HEK293 (cell line): Measurements from ENCODE around the gene SLC38A9.
A peak's percentile ranks its signal among the peaks of the same experiment; 100 is the strongest.

ENCODE experiments used
- GLIS1 ChIP-seq: fragments of 450-650 bp; formaldehyde crosslinking; IDR thresholded peaks from 2 replicates; pipeline ENCODE4 v1.5.1; 2016; ENCODE audit warnings: missing biosample characterization, missing genetic modification characterization
- GLIS2 ChIP-seq: fragments of 450-650 bp; formaldehyde crosslinking; IDR thresholded peaks from 2 replicates; pipeline ENCODE4 v1.5.1; 2016; ENCODE audit warnings: missing biosample characterization, missing genetic modification characterization
- KLF16 ChIP-seq: fragments of 450-650 bp; formaldehyde crosslinking; IDR thresholded peaks from 2 replicates; pipeline ENCODE4 v1.5.1; 2017; ENCODE audit warnings: missing biosample characterization, missing genetic modification characterization
- KLF7 ChIP-seq: fragments of 450-650 bp; formaldehyde crosslinking; IDR thresholded peaks from 2 replicates; pipeline ENCODE4 v1.5.1; 2016; ENCODE audit warnings: missing biosample characterization, missing genetic modification characterization, borderline replicate concordance
- MEIS1 ChIP-seq: sonication (generic); formaldehyde crosslinking; IDR thresholded peaks from 2 replicates; pipeline ENCODE4 v1.8.1; 2022; ENCODE audit warnings: missing genetic modification reagents, mild to moderate bottlenecking, borderline replicate concordance
- SCRT2 ChIP-seq: fragments of 450-650 bp; formaldehyde crosslinking; IDR thresholded peaks from 2 replicates; pipeline ENCODE4 v1.5.1; 2016; ENCODE audit warnings: missing biosample characterization, missing genetic modification characterization
- TCF7L2 ChIP-seq: IDR thresholded peaks from 2 replicates; pipeline ENCODE4 v1.6.1; 2011; ENCODE audit warnings: low read depth, mild to moderate bottlenecking, inconsistent platforms, low read length, moderate library complexity, borderline replicate concordance
- ZBTB10 ChIP-seq: fragments of 450-650 bp; formaldehyde crosslinking; IDR thresholded peaks from 2 replicates; pipeline ENCODE4 v1.5.1; 2016; ENCODE audit warnings: missing biosample characterization, missing genetic modification characterization
- ZBTB48 ChIP-seq: fragments of 450-650 bp; formaldehyde crosslinking; IDR thresholded peaks from 2 replicates; pipeline ENCODE4 v1.5.1; 2016; ENCODE audit warnings: missing biosample characterization, missing genetic modification characterization
- ZFP3 ChIP-seq: fragments of 450-650 bp; formaldehyde crosslinking; IDR thresholded peaks from 2 replicates; pipeline ENCODE4 v1.5.1; 2016; ENCODE audit warnings: low read depth, missing biosample characterization, missing genetic modification characterization
- ZNF132 ChIP-seq: fragments of 450-650 bp; formaldehyde crosslinking; IDR thresholded peaks from 2 replicates; pipeline ENCODE4 v1.5.1; 2017; ENCODE audit warnings: missing biosample characterization, missing genetic modification characterization, borderline replicate concordance
- ZNF184 ChIP-seq: fragments of 450-650 bp; IDR thresholded peaks from 2 replicates; pipeline ENCODE4 v1.5.1; 2018; ENCODE audit warnings: missing biosample characterization, mild to moderate bottlenecking, missing genetic modification characterization
- ZNF202 ChIP-seq: fragments of 450-650 bp; formaldehyde crosslinking; IDR thresholded peaks from 2 replicates; pipeline ENCODE4 v1.5.1; 2016; ENCODE audit warnings: missing biosample characterization, missing genetic modification characterization, borderline replicate concordance
- ZNF211 ChIP-seq: fragments of 450-650 bp; formaldehyde crosslinking; IDR thresholded peaks from 2 replicates; pipeline ENCODE4 v1.5.1; 2016; ENCODE audit warnings: low read depth, missing biosample characterization, missing genetic modification characterization
- ZNF274 ChIP-seq, 2 experiments: fragments of 200-500 bp in 1 of 2; fragments of 450-650 bp in 1 of 2; sonication (Bioruptor generic) in 1 of 2; formaldehyde crosslinking in 1 of 2; IDR thresholded peaks; 2 replicates each; pipeline versions ENCODE4 v1.5.1 to v1.6.1; 2014 to 2016; ENCODE audit warnings: borderline replicate concordance in 1 of 2, inconsistent platforms in 1 of 2, low read length in 1 of 2, missing biosample characterization in 1 of 2, missing genetic modification characterization in 1 of 2
- ZNF350 ChIP-seq: fragments of 450-650 bp; formaldehyde crosslinking; IDR thresholded peaks from 2 replicates; pipeline ENCODE4 v1.5.0; 2017; ENCODE audit warnings: missing biosample characterization, mild to moderate bottlenecking, missing genetic modification characterization
- ZNF423 ChIP-seq: fragments of 450-650 bp; formaldehyde crosslinking; IDR thresholded peaks from 2 replicates; pipeline ENCODE4 v1.5.1; 2016; ENCODE audit warnings: missing biosample characterization, missing genetic modification characterization
- ZNF449 ChIP-seq: fragments of 450-650 bp; formaldehyde crosslinking; IDR thresholded peaks from 2 replicates; pipeline ENCODE4 v1.5.1; 2017; ENCODE audit warnings: missing biosample characterization, mild to moderate bottlenecking, missing genetic modification characterization, moderate library complexity
- ZNF596 ChIP-seq: fragments of 450-650 bp; IDR thresholded peaks from 2 replicates; pipeline ENCODE4 v1.5.0; 2018; ENCODE audit warnings: missing biosample characterization, mild to moderate bottlenecking, missing genetic modification characterization, moderate library complexity
- ZNF621 ChIP-seq: fragments of 450-650 bp; formaldehyde crosslinking; IDR thresholded peaks from 2 replicates; pipeline ENCODE4 v1.5.1; 2017; ENCODE audit warnings: missing biosample characterization, missing genetic modification characterization
- ZNF623 ChIP-seq: fragments of 450-650 bp; formaldehyde crosslinking; IDR thresholded peaks from 2 replicates; pipeline ENCODE4 v1.5.1; 2016; ENCODE audit warnings: missing biosample characterization, missing genetic modification characterization
- ZNF629 ChIP-seq: fragments of 450-650 bp; formaldehyde crosslinking; IDR thresholded peaks from 2 replicates; pipeline ENCODE4 v1.5.1; 2017; ENCODE audit warnings: missing biosample characterization, missing genetic modification characterization
- ZNF664 ChIP-seq: fragments of 450-650 bp; formaldehyde crosslinking; IDR thresholded peaks from 2 replicates; pipeline ENCODE4 v1.5.1; 2016; ENCODE audit warnings: missing biosample characterization, missing genetic modification characterization
- ZSCAN23 ChIP-seq: fragments of 450-650 bp; formaldehyde crosslinking; IDR thresholded peaks from 2 replicates; pipeline ENCODE4 v1.5.1; 2016; ENCODE audit warnings: missing biosample characterization, missing genetic modification characterization
- ZSCAN30 ChIP-seq: fragments of 450-650 bp; IDR thresholded peaks from 2 replicates; pipeline ENCODE4 v1.5.1; 2018; ENCODE audit warnings: missing biosample characterization, mild to moderate bottlenecking, missing genetic modification characterization, moderate library complexity
- ZXDB ChIP-seq: fragments of 450-650 bp; formaldehyde crosslinking; IDR thresholded peaks from 2 replicates; pipeline ENCODE4 v1.5.1; 2016; ENCODE audit warnings: missing biosample characterization, missing genetic modification characterization
- TF ChIP-seq, protein P1 (sequence below): fragments of 450-650 bp; formaldehyde crosslinking; IDR thresholded peaks from 2 replicates; pipeline ENCODE4 v1.5.1; 2016; ENCODE audit warnings: missing biosample characterization, missing genetic modification characterization
- TF ChIP-seq, protein P2 (sequence below): fragments of 450-650 bp; formaldehyde crosslinking; IDR thresholded peaks from 2 replicates; pipeline ENCODE4 v1.5.1; 2016; ENCODE audit warnings: missing biosample characterization, missing genetic modification characterization
- TF ChIP-seq, protein P3 (sequence below): fragments of 450-650 bp; formaldehyde crosslinking; conservative IDR thresholded peaks from 2 replicates; pipeline ENCODE4 v1.5.1; 2016; ENCODE audit warnings: low read depth, missing biosample characterization, missing genetic modification characterization
- TF ChIP-seq, protein P4 (sequence below): IDR thresholded peaks from 2 replicates; pipeline ENCODE4 v1.6.1; 2011; ENCODE audit warnings: mild to moderate bottlenecking, low read depth, low read length, borderline replicate concordance

The SLC38A9 gene

DNA sequence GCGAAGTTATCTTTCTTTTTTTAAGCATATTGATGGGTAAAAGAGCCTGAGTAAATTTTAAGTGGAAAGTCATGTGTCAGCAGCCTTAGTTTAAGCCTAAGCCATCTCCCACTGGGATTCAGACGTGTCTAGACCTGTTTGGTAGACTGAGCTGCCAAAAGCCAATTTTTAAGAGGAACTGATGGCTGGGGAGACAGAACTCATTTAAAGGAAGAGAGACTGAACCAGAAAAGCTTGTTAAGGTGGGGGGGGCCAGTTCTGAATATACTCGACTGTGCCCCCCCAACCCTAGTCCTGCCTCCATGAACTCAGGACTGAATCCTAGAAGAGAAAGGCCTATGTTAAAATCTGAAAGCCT, 119.0 kb downstream of the SLC38A9 start (continued):
- TF ChIP-seq ZNF274 (IDR thresholded peaks at IDR 0.05; ENCODE audit: low read length) (no peak), ZNF274 (tag by site-specific recombination; IDR thresholded peaks at IDR 0.05; ENCODE audit: borderline replicate concordance) (no peak), ZBTB48 (tag by site-specific recombination) (no peak), SCRT2 (no peak), ZSCAN30 (tag by site-specific recombination) (0 out of 2 replicates have a peak, but pooled peaks have one; percentile 61), ZNF350 (no peak), ZNF132 (tag by site-specific recombination) (no peak), ZNF202 (tag by site-specific recombination) (no peak), ZNF184 (tag by site-specific recombination) (no peak), ZNF621 (tag by site-specific recombination) (no peak), ZNF449 (tag by site-specific recombination) (0 out of 2 replicates have a peak, but pooled peaks have one; percentile 25), ZXDB (tag by site-specific recombination) (0 out of 2 replicates have a peak, but pooled peaks have one; percentile 16), ZNF664 (no peak), ZNF423 (no peak), ZNF211 (tag by site-specific recombination) (no peak), MEIS1 (CRISPR knock-in tag) (no peak), ZBTB10 (tag by site-specific recombination) (no peak), ZFP3 (tag by site-specific recombination) (no peak), KLF16 (tag by site-specific recombination) (no peak), ZNF623 (tag by site-specific recombination) (no peak), GLIS2 (tag by site-specific recombination) (no peak), ZSCAN23 (tag by site-specific recombination) (no peak), GLIS1 (tag by site-specific recombination) (peak; percentile 79), ZNF596 (0 out of 2 replicates have a peak, but pooled peaks have one; percentile 7), ZNF629 (tag by site-specific recombination) (0 out of 2 replicates have a peak, but pooled peaks have one; percentile 22), TCF7L2 (no peak), KLF7 (tag by site-specific recombination) (no peak)
- TF ChIP-seq, protein P1, sequence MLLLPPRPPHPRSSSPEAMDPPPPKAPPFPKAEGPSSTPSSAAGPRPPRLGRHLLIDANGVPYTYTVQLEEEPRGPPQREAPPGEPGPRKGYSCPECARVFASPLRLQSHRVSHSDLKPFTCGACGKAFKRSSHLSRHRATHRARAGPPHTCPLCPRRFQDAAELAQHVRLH (tag by site-specific recombination) = no peak
- TF ChIP-seq, protein P2, sequence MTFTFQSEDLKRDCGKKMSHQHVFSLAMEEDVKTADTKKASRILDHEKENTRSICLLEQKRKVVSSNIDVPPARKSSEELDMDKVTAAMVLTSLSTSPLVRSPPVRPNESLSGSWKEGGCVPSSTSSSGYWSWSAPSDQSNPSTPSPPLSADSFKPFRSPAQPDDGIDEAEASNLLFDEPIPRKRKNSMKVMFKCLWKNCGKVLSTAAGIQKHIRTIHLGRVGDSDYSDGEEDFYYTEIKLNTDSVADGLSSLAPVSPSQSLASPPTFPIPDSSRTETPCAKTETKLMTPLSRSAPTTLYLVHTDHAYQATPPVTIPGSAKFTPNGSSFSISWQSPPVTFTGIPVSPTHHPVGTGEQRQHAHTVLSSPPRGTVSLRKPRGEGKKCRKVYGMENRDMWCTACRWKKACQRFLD = no peak
- TF ChIP-seq, protein P3, sequence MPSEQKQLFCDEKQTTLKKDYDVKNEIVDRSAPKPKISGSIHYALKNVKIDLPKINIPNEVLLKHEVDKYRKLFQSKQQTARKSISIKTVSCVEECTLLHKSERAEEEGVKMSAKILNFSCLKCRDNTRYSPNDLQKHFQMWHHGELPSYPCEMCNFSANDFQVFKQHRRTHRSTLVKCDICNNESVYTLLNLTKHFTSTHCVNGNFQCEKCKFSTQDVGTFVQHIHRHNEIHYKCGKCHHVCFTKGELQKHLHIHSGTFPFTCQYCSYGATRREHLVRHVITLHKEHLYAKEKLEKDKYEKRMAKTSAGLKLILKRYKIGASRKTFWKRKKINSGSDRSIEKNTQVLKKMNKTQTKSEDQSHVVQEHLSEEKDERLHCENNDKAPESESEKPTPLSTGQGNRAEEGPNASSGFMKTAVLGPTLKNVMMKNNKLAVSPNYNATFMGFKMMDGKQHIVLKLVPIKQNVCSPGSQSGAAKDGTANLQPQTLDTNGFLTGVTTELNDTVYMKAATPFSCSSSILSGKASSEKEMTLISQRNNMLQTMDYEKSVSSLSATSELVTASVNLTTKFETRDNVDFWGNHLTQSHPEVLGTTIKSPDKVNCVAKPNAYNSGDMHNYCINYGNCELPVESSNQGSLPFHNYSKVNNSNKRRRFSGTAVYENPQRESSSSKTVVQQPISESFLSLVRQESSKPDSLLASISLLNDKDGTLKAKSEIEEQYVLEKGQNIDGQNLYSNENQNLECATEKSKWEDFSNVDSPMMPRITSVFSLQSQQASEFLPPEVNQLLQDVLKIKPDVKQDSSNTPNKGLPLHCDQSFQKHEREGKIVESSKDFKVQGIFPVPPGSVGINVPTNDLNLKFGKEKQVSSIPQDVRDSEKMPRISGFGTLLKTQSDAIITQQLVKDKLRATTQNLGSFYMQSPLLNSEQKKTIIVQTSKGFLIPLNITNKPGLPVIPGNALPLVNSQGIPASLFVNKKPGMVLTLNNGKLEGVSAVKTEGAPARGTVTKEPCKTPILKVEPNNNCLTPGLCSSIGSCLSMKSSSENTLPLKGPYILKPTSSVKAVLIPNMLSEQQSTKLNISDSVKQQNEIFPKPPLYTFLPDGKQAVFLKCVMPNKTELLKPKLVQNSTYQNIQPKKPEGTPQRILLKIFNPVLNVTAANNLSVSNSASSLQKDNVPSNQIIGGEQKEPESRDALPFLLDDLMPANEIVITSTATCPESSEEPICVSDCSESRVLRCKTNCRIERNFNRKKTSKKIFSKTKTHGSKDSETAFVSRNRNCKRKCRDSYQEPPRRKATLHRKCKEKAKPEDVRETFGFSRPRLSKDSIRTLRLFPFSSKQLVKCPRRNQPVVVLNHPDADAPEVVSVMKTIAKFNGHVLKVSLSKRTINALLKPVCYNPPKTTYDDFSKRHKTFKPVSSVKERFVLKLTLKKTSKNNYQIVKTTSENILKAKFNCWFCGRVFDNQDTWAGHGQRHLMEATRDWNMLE (tag by site-specific recombination) = no peak
- TF ChIP-seq, protein P4, sequence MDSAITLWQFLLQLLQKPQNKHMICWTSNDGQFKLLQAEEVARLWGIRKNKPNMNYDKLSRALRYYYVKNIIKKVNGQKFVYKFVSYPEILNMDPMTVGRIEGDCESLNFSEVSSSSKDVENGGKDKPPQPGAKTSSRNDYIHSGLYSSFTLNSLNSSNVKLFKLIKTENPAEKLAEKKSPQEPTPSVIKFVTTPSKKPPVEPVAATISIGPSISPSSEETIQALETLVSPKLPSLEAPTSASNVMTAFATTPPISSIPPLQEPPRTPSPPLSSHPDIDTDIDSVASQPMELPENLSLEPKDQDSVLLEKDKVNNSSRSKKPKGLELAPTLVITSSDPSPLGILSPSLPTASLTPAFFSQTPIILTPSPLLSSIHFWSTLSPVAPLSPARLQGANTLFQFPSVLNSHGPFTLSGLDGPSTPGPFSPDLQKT = no peak
